NOMO-1 (cell line): Measurements from ENCODE around the gene ERRFI1.

ENCODE experiments used
- DNase-seq, 2 experiments: peaks; one replicate each; lab custom pipeline; 2025; ENCODE audit not compliant: unreplicated experiment in 2 of 2; lab: John Stamatoyannopoulos, UW

ERRFI1 gene

GRCh38 chr1:8004803-8005573, 21.1 kb downstream of the ERRFI1 start:
- peak; percentile 61 to 79 for DNase-seq

DNA sequence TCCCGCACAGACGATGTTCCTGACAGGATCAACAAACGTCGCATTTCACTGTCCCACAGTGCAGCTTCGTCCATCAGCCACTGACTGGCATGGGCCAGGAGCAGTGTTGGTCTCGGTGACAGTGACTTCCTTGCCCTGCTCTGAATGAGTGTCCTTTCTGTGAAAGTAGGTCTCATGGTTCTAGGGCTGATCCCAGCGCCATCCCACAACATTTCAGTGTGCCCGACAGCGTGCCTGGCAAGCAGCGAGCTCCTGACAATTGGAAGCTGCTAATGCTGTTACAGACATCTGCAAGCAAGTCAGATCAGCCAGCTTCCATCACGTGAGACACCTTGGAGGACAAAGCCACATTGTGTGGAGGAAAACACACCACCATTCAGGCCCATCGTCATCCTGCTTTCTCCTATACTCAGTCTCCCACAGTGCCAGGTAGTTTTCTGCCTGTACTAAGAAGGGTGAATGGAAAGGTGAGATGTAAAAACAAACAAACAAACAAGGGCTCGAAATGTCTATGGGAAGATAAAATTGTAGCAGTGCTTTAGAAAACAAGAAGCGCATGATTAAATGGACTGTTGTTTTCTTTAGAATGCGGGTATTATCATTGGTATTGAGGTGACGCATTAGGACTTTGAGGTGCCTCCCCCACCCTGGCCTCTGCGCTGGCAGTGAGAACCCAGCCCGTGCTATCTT, 21.9 kb downstream of the ERRFI1 start:
- no peak for DNase-seq

DNA sequence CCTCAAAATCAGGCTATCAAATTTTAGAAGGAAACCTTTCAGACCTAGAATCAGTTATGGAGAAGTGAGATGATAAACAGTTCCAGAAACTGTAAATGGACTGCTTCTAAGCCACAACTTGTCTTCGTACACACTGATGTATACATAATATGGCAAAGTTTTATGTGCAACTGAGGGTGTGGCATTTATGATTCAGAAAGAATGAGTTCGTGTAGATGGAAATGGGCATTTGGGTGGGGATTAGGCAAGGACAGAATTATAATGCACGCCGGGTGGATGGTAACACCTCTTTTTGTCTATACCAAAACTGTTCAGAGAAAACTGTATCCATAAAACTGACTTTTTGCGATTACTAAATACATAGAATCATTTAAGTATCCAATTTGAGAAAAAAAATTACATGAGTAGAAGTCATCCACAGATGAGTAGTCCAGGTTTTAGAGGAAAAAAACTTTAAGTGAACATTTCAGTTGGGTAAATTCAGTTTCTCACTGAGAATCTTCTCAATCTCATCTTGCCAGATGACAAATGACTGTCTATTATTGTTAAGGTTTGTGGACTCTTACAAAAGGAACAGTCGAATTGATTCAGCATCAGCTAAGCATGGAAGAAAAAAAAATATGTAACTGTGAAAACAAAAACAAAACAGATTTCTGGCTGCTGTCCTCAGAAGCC, 22.5 kb downstream of the ERRFI1 start:
- DNase-seq = no peak

DNA sequence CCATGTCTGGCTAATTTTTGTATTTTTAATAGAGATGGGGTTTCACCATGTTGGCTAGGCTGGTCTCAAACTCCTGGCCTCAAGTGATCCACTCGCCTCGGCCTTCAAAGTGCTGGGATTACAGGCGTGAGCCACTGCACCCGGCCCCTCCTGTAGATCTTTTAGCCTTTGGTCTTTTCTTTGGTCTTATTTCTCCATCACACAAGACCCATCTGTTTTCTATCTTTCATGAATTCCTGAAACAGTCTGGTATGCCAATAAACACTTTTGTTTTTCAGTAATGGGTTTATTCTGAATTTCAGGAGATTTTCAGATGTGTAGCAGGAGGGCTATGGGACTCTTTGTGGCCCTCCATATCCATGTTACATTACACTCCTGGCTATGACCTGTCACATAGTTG, 23.2 kb downstream of the ERRFI1 start:
- no peak for DNase-seq

- no peak for DNase-seq
Observed at GRCh38 chr1:8002329-8002910, 23.7 kb downstream of the ERRFI1 start.

GRCh38 chr1:7995437-7995836, 30.7 kb downstream of the ERRFI1 start:
- DNase-seq = no peak

GRCh38 chr1:7994827-7995226, 31.3 kb downstream of the ERRFI1 start:
- DNase-seq = no peak

- DNase-seq = peak; percentile 23 to 32
Observed at GRCh38 chr1:7993593-7994479, 32.3 kb downstream of the ERRFI1 start.

- no peak for DNase-seq
Observed at GRCh38 chr1:7992885-7993284, 33.2 kb downstream of the ERRFI1 start.

DNA sequence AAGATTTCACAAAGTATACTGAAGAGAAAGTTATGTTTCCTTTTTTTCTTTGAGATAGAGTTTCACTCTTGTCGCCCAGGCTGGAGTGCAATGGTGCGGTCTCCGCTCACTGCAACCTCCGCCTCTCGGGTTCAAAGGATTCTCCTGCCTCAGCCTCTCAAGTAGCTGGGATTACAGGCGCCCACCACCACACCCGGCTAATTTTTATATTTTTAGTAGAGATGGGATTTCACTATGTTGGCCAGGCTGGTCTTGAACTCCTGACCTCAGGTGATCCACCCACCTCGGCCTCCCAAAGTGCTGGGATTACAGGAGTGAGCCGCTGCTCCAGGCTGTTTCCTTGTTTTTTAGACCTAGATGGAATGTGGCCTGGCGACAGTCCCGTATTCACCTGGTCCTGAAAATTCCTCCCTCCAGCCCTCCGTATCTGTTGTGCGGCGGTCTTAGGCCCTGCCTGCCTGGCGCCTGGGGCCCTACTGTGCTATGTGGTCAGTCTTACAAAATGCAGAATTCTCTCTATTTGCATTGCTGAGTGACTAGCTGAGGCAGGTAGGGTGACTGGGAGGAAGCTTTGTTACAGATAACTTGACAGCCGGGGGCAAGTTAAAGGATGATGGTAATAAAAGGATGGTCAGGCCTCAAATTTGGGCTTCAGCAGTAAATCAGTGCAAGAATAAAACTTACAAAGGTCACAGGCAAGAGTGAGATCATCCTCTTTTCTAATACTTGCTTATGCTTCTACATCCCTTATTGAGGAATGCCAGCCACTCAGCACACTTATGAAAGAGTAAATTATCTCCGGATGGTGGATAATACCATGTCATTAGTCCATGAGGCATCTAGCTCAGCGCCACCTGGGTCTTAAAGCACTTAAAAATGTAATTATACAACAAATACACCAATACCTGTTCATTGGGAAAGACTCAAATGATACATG, 34.3 kb downstream of the ERRFI1 start:
- no peak for DNase-seq

GRCh38 chr1:7989762-7990428, 36.2 kb downstream of the ERRFI1 start:
- DNase-seq = no peak

DNA sequence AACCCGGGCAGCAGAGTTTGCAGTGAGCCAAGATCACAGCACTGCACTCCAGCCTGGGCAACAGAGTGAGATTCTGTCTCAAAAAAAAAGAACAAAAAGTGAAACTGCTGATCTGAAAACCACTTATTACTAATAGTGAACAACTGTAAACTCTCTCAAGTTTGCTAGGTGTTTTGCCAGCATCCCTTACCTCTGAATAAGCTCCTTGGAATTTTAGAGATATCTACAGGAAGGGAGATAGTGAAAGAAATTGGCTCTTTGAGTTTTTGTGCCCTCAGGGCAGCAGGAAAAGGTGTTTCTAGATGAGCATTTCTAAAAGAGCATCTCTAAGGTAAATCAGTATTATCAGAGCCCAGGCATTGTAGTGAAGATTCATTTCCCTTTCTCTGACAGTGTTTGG, 37.5 kb downstream of the ERRFI1 start:
- DNase-seq = no peak

DNA sequence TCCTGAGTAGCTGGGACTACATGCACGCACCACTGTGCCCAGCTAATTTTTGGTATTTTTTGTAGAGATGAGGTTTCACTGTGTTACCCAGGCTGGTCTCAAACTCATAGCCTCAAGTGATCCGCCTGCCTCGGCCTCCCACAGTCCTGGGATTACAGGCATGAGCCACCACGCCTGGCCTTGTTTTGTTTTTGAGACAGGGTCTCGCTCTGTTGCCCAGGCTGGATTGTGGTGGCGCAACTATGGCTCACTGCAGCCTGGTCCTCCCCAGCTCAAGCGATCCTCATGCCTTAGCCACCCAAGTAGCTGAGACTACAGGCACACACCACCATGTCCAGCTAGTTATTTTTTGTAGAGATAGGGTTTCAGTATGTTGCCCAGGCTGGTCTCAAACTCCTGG, 38.6 kb downstream of the ERRFI1 start:
- no peak for DNase-seq

- DNase-seq = no peak
Observed at GRCh38 chr1:7985851-7986612, 40.1 kb downstream of the ERRFI1 start.

DNA sequence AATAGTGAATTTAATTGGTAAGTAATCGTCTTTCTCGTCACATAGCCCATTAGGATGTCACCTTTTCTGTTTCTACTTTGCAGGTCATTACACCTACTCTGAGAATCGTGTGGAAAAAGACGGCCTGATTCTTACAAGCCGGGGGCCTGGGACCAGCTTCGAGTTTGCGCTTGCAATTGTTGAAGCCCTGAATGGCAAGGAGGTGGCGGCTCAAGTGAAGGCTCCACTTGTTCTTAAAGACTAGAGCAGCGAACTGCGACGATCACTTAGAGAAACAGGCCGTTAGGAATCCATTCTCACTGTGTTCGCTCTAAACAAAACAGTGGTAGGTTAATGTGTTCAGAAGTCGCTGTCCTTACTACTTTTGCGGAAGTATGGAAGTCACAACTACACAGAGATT, 41.3 kb downstream of the ERRFI1 start:
- DNase-seq = no peak

DNA sequence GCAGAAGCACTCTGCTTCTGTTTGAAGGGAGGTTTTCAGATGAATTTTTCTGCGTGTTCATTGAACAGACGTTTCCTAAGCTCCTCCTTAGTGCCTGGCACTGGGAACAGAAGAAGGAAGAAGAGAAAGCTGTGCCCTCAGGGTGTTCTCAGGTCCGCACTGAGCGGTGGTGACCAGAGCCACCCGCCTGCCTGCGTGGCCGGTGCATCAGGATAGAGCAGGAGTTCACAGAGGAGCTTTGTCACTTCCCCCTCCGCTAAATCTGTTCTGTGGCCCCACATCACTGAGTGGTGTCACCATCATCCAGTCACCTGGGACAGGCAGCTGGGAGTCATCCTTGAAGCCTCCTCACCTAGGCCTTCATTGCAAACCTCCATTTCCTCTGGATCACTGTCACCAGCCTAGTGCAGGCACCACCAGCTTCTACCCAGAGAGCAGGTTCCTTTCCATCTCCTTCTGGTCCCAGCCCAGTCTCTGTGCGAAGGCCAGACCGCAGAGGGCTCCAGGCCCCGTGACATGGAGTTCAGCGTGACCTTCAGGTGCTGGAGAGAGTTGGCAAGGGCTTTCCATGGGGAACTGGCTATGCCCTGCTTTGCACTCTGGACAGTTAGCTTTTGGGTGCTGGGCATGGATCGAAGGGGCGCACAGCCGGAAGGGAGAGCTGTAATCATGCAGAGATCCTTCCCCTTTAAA, 42.9 kb downstream of the ERRFI1 start:
- DNase-seq = no peak

- no peak for DNase-seq
Observed at GRCh38 chr1:7980984-7981383, 45.1 kb downstream of the ERRFI1 start.
